NT2/D1 (cell line): ENCODE data around the gene HHIP.

ENCODE experiments used
- DNase-seq: peaks from one replicate; pipeline ENCODE4 v3.0.0-alpha.2; 2011; ENCODE audit warnings: low read depth, low spot score
- H3K27me3 ChIP-seq: 2 replicates; pipeline ENCODE4 v1.6.0; 2011; ENCODE audit warnings: mild to moderate bottlenecking; ENCODE audit not compliant: insufficient read length, insufficient read depth
- H3K36me3 ChIP-seq: 2 replicates; pipeline ENCODE4 v1.6.1; 2011; ENCODE audit warnings: mild to moderate bottlenecking, low read length, mixed read lengths; ENCODE audit not compliant: insufficient read depth, insufficient read length
- H3K4me1 ChIP-seq: 2 replicates; pipeline ENCODE4 v1.5.1; 2011; ENCODE audit not compliant: insufficient read depth, insufficient read length
- H3K4me3 ChIP-seq: 2 replicates; pipeline ENCODE4 v1.5.1; 2011; ENCODE audit warnings: low read depth; ENCODE audit not compliant: insufficient read length
- H3K9ac ChIP-seq: 2 replicates; pipeline ENCODE4 v1.6.0; 2011; ENCODE audit warnings: low read depth; ENCODE audit not compliant: insufficient read length
- H3K9me3 ChIP-seq: 2 replicates; pipeline ENCODE4 v1.5.1; 2011; ENCODE audit warnings: mild to moderate bottlenecking, low read length; ENCODE audit not compliant: insufficient read depth
- SUZ12 ChIP-seq: IDR thresholded peaks from 2 replicates; pipeline ENCODE4 v1.6.1; 2011; ENCODE audit not compliant: insufficient read length, insufficient read depth; ENCODE audit errors: extremely low read depth
- YY1 ChIP-seq: IDR thresholded peaks from 2 replicates; pipeline ENCODE4 v1.6.1; 2011; ENCODE audit not compliant: insufficient read length, insufficient read depth
- ZNF274 ChIP-seq: IDR thresholded peaks from 2 replicates; pipeline ENCODE4 v1.6.1; 2011; ENCODE audit warnings: mild to moderate bottlenecking, low read depth, low read length

The HHIP gene

GRCh38 chr4:144627663-144628076 is 18.3 kb upstream of the HHIP start:
- Histone ChIP-seq H3K36me3 (no peaks in the 10 kb centered on the region), H3K9me3 (no peaks in the 10 kb centered on the region), H3K4me1 (no peaks in the 10 kb centered on the region), H3K27me3 (no peaks in the 10 kb centered on the region), H3K4me3 (no peak overlapping the region), H3K9ac (no peak overlapping the region)
- no peak for TF ChIP-seq YY1
- no peak for TF ChIP-seq SUZ12
- no peak for TF ChIP-seq ZNF274
- no peak for DNase-seq

- no peak for DNase-seq
- TF ChIP-seq SUZ12 (no peak), ZNF274 (no peak)
- no peak overlapping the region for H3K9ac ChIP-seq
- no peaks in the 10 kb centered on the region for H3K27me3 ChIP-seq
- H3K4me1 ChIP-seq = no peaks in the 10 kb centered on the region
- no peak overlapping the region for H3K4me3 ChIP-seq
- H3K9me3 ChIP-seq = no peaks in the 10 kb centered on the region
- H3K36me3 ChIP-seq = no peaks in the 10 kb centered on the region
These were observed 12.7 kb upstream of the HHIP start for GRCh38 chr4:144633215-144633614.

DNA sequence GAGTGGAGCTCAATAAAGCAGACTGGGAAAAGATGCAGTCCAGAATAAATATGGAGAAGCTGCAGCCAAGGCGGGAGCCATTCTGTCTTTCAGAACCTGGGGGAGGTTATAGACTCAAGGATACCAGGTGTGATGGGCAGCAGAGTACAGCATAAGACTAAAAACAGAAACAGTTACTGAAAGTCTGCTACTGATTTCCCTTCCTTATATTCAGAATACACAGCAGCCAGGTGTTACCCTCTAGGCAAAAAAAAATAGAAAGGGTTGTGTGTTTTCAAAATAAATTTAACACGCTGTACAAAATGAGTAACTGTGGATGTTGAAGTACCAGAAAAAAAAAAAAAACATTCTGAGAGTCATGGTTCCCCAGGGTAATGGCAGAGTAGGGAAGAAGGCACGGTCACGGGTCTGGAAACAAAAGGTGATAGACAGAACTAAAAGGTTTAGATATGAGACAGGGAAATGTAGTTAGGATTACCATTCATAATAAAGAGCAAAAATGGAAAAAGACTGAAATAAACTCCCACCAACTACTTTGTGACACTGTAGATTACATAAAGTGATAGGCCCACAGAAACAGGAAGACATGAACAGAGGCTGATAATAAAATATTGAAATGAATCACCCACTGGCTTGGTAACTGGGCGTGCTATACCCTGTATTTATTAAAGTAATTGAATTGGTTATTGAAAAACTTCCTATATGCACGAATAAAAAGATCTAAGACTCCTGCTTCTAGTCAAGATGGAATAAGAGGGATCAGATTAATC is 10.8 kb upstream of the HHIP start:
- Histone ChIP-seq H3K4me3 (no peak overlapping the region), H3K4me1 (no peaks in the 10 kb centered on the region), H3K9ac (no peak overlapping the region), H3K27me3 (no peaks in the 10 kb centered on the region), H3K9me3 (no peaks in the 10 kb centered on the region), H3K36me3 (no peaks in the 10 kb centered on the region)
- no peak for DNase-seq
- TF ChIP-seq ZNF274 (no peak), YY1 (no peak), SUZ12 (no peak)

DNA sequence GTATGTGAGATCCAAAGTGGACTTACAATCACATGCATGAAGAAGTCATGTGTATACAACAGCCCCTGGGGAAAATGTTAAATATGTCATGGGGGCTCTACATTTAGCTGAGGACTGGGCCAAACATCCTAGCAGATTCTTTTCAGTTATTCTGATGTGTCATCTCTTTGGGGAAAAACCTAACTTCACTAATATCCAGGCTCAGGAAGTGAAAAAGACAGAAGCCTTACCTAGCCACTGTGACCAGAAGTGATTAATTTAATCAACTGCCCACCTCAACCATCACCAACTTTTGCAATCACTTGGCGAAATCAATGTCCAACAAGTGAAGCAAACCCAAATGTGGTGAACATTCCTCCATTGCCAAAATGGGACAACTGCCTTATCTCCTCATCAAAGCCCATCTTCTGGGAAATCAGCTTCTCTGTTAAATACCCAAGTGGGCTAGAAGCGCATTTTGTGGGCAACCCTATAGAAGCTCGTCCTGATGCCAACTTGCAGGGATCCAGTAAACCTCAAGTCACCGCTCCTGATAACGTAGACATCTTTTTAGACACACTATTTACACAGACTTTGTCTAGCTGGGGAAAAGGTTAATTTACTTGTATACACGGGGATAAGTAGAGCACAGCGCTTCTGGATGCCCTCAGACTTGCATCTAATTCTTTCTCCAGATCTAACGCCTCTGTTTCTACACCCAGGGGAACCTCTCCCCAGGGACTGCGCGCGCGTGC is 1.4 kb upstream of the HHIP start:
- no peak overlapping the region for H3K9ac ChIP-seq
- H3K27me3 ChIP-seq = peaks cover 42% of the 10 kb centered on the region
- TF ChIP-seq ZNF274 (no peak), SUZ12 (no peak), YY1 (no peak)
- no peak overlapping the region for H3K4me3 ChIP-seq
- H3K4me1 ChIP-seq = no peaks in the 10 kb centered on the region
- DNase-seq = no peak
- no peaks in the 10 kb centered on the region for H3K36me3 ChIP-seq
- H3K9me3 ChIP-seq = no peaks in the 10 kb centered on the region

DNA sequence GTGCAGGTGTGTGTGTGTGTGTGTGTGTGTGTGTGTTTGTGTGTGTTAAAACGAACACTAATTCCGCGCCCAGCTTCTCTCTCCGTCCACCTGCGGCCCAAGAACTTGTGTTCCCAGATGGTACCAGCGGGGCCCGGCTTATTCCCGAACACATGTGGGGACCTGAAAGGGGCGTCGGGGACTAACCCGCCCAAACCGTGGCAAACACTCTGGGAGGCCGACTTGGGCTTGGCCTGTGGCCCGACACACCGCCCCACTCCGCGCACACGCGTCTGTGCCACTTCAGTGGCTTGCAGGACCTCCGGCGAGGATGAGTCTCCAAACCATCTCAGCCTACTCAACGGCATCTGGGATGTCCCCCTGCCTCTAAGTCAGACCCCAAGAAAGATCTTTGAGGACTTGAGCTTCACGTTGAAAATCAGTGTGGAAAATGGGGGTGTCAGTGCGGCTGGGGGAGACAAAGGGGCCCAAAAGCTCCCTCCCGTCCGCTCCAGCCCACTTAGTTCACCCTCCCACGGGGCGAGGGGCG is 790 bp upstream of the HHIP start:
- Histone ChIP-seq H3K4me3 (peak overlapping the region; percentile 54), H3K9ac (no peak overlapping the region), H3K27me3 (peaks cover 42% of the 10 kb centered on the region), H3K9me3 (no peaks in the 10 kb centered on the region), H3K36me3 (no peaks in the 10 kb centered on the region), H3K4me1 (no peaks in the 10 kb centered on the region)
- no peak for DNase-seq
- TF ChIP-seq ZNF274 (no peak), YY1 (no peak), SUZ12 (no peak)

GRCh38 chr4:144646523-144647094 is 653 bp downstream of the HHIP start:
- TF ChIP-seq SUZ12 (no peak), YY1 (no peak), ZNF274 (no peak)
- Histone ChIP-seq H3K4me1 (no peaks in the 10 kb centered on the region), H3K9me3 (no peaks in the 10 kb centered on the region), H3K36me3 (no peaks in the 10 kb centered on the region), H3K9ac (peak overlapping the region; percentile 3), H3K4me3 (peak overlapping the region; percentile 54), H3K27me3 (peaks cover 42% of the 10 kb centered on the region)
- DNase-seq = no peak

DNA sequence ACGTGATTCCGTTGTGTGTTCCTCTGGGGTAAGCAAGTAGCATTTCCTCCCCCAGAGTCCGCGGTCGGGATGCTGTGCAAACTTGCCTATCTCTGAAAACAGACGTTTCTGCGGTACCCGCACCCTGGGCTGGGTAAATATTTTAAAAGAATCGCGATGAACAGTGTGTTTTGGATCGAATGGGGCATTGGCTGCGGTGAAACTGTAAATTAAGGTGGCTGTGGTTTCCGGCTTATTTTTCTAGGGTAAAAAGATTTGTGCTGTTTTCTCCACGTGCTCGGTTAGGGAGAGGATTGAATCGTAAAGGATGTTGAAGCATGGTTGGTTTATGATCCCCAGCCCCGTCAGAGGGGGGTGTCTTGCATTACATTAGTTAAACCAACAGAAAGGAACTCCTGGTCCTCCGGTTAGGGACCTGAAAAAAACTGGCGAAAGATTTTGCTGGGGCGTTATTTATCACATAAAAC is 1.2 kb downstream of the HHIP start:
- Histone ChIP-seq H3K4me1 (no peaks in the 10 kb centered on the region), H3K9ac (no peak overlapping the region), H3K27me3 (peaks cover 42% of the 10 kb centered on the region), H3K4me3 (peak overlapping the region; percentile 54), H3K36me3 (no peaks in the 10 kb centered on the region), H3K9me3 (no peaks in the 10 kb centered on the region)
- DNase-seq = no peak
- TF ChIP-seq ZNF274 (no peak), SUZ12 (peak; percentile 69), YY1 (no peak)
